Esophagus squamous epithelium (tissue), 4 donors: ENCODE measurements around the gene LRRC4.

Experiments used
- POLR2A ChIP-seq, 4 donors: fragments of 450-650 bp; IDR thresholded peaks; one replicate each; pipeline ENCODE4 v1.6.1; 2017; ENCODE audit warnings: antibody characterized with exemption in 4 of 4, mild to moderate bottlenecking in 4 of 4, moderate library complexity in 3 of 4
- TF ChIP-seq, protein P1 (sequence below), 6 experiments: fragments of 450-650 bp in 4 of 6; fragments of 200-600 bp in 2 of 6; sonication (generic) in 2 of 6; IDR thresholded peaks; one replicate each; pipeline ENCODE4 v1.5.1; 2016 to 2019; ENCODE audit warnings: antibody characterized with exemption in 6 of 6, mild to moderate bottlenecking in 4 of 6, moderate library complexity in 4 of 6

DNA sequence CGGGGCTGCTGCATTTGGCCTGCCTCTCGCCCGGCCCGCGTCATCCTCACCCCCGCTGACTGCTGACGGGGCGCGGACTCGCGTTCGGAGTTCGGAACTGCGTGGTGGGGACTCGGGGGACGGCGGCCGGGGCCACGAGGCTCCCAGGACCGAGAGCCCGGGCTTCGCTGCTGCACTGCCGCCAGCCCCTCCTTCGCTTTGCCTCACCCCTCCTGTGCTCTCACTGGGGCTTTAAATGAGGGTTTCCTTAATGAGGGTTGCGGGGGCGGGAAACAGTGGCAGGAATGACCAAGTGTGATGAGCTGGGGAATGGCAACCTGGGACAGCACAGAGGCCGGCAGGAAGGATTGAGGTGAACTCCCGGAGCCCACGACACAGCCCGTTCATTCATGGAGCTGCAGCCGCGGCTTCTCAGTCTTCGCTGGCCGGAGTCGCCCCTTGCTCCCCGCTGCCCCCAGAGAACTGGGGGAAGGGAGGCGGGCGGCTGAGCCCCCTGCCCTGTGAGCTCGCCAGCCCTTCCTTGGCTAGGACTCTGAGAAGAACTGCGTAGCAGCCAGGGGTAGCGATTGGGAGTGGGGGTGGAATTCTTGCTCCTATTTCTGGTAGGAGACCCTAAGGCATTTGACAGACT is 1.5 kb upstream of the LRRC4 start:
- TF ChIP-seq, protein P1, sequence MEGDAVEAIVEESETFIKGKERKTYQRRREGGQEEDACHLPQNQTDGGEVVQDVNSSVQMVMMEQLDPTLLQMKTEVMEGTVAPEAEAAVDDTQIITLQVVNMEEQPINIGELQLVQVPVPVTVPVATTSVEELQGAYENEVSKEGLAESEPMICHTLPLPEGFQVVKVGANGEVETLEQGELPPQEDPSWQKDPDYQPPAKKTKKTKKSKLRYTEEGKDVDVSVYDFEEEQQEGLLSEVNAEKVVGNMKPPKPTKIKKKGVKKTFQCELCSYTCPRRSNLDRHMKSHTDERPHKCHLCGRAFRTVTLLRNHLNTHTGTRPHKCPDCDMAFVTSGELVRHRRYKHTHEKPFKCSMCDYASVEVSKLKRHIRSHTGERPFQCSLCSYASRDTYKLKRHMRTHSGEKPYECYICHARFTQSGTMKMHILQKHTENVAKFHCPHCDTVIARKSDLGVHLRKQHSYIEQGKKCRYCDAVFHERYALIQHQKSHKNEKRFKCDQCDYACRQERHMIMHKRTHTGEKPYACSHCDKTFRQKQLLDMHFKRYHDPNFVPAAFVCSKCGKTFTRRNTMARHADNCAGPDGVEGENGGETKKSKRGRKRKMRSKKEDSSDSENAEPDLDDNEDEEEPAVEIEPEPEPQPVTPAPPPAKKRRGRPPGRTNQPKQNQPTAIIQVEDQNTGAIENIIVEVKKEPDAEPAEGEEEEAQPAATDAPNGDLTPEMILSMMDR (IDR thresholded peaks at IDR 0.05): no peak
- TF ChIP-seq POLR2A (IDR thresholded peaks at IDR 0.05): no peak
